ENCODE results near the gene EXOC4.

EXOC4 gene

GRCh38 chr7:133869556-133869955, 616.7 kb downstream of the EXOC4 start:
- TF ChIP-seq, protein P1, sequence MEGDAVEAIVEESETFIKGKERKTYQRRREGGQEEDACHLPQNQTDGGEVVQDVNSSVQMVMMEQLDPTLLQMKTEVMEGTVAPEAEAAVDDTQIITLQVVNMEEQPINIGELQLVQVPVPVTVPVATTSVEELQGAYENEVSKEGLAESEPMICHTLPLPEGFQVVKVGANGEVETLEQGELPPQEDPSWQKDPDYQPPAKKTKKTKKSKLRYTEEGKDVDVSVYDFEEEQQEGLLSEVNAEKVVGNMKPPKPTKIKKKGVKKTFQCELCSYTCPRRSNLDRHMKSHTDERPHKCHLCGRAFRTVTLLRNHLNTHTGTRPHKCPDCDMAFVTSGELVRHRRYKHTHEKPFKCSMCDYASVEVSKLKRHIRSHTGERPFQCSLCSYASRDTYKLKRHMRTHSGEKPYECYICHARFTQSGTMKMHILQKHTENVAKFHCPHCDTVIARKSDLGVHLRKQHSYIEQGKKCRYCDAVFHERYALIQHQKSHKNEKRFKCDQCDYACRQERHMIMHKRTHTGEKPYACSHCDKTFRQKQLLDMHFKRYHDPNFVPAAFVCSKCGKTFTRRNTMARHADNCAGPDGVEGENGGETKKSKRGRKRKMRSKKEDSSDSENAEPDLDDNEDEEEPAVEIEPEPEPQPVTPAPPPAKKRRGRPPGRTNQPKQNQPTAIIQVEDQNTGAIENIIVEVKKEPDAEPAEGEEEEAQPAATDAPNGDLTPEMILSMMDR (IDR thresholded peaks at IDR 0.05; ENCODE audit: low read depth, low read length, missing control alignments), result no peak
- no peak for DNase-seq (ENCODE audit: low read depth)
- H3K4me3 ChIP-seq (ENCODE audit: low read depth, low read length), result no peak overlapping the region

- no peak overlapping the region for H3K4me3 ChIP-seq (ENCODE audit: low read depth, low read length)
- TF ChIP-seq, protein P1 (IDR thresholded peaks at IDR 0.05; ENCODE audit: low read depth, low read length, missing control alignments), result no peak
- no peak for DNase-seq (ENCODE audit: low read depth)
Observed at GRCh38 chr7:133871757-133872156, 618.9 kb downstream of the EXOC4 start.

DNA sequence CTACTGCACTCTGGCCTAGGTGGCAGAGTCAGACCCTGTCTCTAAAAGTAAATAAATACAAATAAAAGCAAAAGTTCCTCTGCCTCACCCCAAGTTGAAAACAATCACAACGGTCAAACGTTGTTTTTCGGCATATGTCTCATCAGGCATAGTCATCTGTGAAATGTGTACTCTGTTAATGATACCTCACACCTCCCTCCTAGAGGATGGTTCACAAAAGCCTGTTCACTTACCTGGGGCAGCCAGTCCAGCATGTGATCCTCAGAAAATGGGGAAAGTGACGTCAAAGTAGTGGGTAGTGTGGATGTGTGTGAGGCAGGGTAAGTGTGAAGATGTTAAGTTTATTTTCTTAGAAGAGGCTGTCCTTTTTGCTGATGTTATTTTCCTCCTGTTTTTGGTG, 620.3 kb downstream of the EXOC4 start:
- TF ChIP-seq, protein P1 (IDR thresholded peaks at IDR 0.05; ENCODE audit: low read depth, low read length, missing control alignments), result no peak
- DNase-seq (ENCODE audit: low read depth), result no peak

DNA sequence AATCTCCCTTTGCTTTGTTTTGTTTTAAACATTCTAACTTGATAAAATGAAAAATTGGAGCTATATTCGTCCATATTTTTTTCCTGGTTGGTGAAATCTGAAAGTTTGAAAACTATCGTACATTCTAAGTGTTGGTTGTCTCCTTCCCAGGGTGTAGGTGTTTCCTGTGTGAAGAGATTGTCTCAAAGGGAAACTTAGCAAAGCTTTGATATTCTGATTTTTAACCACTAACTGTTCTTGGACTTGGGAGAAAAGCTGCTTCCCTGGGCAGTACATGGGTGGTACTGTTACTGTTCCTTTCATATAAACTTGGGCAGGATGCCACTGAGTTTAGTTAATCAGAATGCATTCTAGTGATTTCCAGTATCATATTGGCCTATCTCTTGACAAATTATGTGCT, 620.8 kb downstream of the EXOC4 start:
- DNase-seq (ENCODE audit: low read depth), result no peak
- no peak overlapping the region for H3K4me3 ChIP-seq (ENCODE audit: low read depth, low read length)
- TF ChIP-seq, protein P1 (IDR thresholded peaks at IDR 0.05; ENCODE audit: low read depth, low read length, missing control alignments), result no peak

More for the DNA sequence above, 620.3 kb downstream of the EXOC4 start:
- no peak overlapping the region for H3K4me3 ChIP-seq (ENCODE audit: low read depth, low read length)

- TF ChIP-seq, protein P1 (IDR thresholded peaks at IDR 0.05; ENCODE audit: low read depth, low read length, missing control alignments), result no peak
- H3K4me3 ChIP-seq (ENCODE audit: low read depth, low read length), result no peak overlapping the region
- DNase-seq (ENCODE audit: low read depth), result no peak
Observed at GRCh38 chr7:133883591-133883990, 630.7 kb downstream of the EXOC4 start.

DNA sequence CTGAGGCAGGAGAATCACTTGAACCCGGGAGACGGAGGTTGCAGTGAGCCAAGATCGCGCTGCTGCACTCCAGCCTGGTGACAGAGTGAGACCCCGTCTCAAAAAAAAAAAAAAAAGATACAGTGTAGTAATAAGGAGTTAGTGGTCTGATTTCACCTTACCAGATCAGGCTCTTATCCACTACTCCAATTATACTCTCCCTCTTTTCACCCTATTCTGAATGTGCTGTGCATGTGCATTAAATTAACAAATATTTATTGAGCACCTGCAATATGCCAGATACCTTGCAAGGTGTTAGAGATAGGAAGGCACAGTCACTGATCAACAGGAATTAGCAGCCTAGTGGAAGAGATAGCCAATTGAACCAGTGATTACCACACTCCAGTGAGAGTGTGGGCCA, 632.3 kb downstream of the EXOC4 start:
- DNase-seq (ENCODE audit: low read depth), result no peak
- TF ChIP-seq, protein P1 (IDR thresholded peaks at IDR 0.05; ENCODE audit: low read depth, low read length, missing control alignments), result no peak
- H3K4me3 ChIP-seq (ENCODE audit: low read depth, low read length), result no peak overlapping the region

DNA sequence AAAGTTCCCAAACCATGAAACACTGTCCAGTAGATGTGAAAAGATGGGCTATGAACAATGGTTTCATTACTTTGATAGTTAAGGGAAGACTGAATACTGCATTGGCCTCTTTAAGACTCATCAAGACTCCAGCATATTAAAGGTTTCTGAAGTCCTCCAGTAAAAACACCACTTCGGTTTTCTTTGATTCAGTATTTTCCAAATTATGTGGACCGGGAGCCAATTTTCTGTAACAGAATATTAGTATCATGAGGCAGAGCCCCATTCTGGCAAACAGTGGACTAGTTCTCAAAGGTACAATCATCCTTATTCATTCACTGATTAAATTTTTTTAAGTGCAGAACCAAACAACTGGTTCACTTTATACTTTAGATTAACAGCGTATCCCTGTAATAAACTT, 633.2 kb downstream of the EXOC4 start:
- no peak for DNase-seq (ENCODE audit: low read depth)
- no peak overlapping the region for H3K4me3 ChIP-seq (ENCODE audit: low read depth, low read length)
- TF ChIP-seq, protein P1 (IDR thresholded peaks at IDR 0.05; ENCODE audit: low read depth, low read length, missing control alignments), result no peak

All from GM12864 (cell line).